IPS-18a (cell line): ENCODE results near the gene AUTS2.
"Not testable (repeated sequence)": the region's sequence is repeated elsewhere in the genome, so short reads cannot be mapped to it uniquely, and the experiment has no call there.

Experiments
- H3K27ac ChIP-seq: one replicate; pipeline ENCODE4 v1.5.1; 2013; ENCODE audit warnings: low read length
- H3K27me3 ChIP-seq: one replicate; pipeline ENCODE4 v1.6.1; 2013; ENCODE audit warnings: mild to moderate bottlenecking, low read length; ENCODE audit not compliant: control insufficient read depth, insufficient read depth
- H3K36me3 ChIP-seq: one replicate; pipeline ENCODE4 v1.6.1; 2013; ENCODE audit warnings: low read depth, low read length; ENCODE audit not compliant: control insufficient read depth
- H3K4me1 ChIP-seq: one replicate; pipeline ENCODE4 v1.6.1; 2013; ENCODE audit warnings: low read depth, low read length; ENCODE audit not compliant: control insufficient read depth
- H3K4me3 ChIP-seq: one replicate; pipeline ENCODE4 v1.5.1; 2013; ENCODE audit warnings: low read length
- H3K9ac ChIP-seq: one replicate; pipeline ENCODE4 v1.6.1; 2013; ENCODE audit warnings: mild to moderate bottlenecking, low read length, moderate library complexity
- H3K9me3 ChIP-seq: one replicate; pipeline ENCODE4 v1.6.1; 2013; ENCODE audit warnings: low read depth, low read length; ENCODE audit not compliant: control insufficient read depth

Gene AUTS2

GRCh38 chr7:70589590-70589989 lies 991.3 kb downstream of the AUTS2 start:
- Histone ChIP-seq H3K9ac (no peak overlapping the region), H3K27ac (no peak overlapping the region), H3K4me1 (peaks cover 38% of the 10 kb centered on the region), H3K36me3 (no peaks in the 10 kb centered on the region), H3K27me3 (peaks cover 14% of the 10 kb centered on the region), H3K9me3 (no peaks in the 10 kb centered on the region), H3K4me3 (no peak overlapping the region)

DNA sequence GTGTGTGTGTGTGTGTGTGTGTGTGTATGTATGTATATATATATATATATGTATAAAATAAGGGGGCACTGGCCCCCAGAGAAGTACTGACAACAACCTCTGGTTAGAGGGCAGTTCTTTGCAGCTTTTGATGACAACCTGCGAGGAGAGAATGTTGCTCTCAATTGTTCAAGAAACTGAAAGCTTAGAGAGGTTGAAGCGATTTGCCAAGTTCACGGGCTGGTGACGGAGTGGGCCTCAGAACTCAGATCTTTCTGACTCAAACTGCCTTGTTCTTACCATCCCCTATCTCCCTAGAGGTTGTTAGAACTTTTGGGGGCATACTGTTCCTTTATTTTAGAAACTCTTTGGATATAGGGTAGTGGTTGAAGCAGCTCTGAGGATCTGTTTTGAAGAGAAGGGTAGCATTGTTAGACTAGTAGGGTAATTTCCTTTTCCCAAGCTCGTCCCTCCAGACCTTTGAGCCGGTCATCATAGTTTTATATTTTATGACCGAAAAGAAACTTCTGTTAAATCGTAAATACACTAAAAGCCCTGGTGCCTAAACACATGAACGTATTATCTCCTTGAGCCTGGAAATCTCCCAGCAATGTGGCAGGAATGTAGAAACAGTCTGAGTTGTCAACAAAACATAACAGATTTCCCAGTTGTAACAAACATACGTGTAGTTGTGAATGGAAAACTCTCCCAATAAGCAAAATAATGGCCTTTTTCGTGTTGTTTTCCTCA lies 992.0 kb downstream of the AUTS2 start:
- Histone ChIP-seq H3K36me3 (no peaks in the 10 kb centered on the region), H3K27ac (no peak overlapping the region), H3K4me1 (peaks cover 32% of the 10 kb centered on the region), H3K27me3 (peaks cover 21% of the 10 kb centered on the region), H3K9ac (no peak overlapping the region), H3K9me3 (no peaks in the 10 kb centered on the region), H3K4me3 (no peak overlapping the region)

DNA sequence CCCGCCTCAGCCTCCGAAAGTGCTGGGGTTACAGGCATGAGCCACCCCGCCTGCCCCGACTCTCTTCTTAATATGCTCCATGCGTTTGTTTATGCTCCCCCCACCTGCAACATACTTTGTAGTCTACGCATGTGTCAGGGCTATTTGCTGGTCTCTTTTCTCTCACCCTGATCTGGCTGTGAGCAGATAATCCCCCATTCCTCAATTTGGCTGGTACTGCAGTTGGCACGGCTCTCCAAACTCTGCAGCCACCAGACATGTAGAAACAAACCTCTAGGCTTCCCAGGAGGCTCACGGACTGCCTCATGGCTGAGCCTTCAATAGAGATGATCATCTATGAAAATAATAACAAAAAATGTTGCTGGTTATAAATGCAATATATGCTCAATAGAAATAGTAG lies 993.4 kb downstream of the AUTS2 start:
- H3K27me3 ChIP-seq: peaks cover 33% of the 10 kb centered on the region
- H3K4me1 ChIP-seq: peaks cover 34% of the 10 kb centered on the region
- no peaks in the 10 kb centered on the region for H3K9me3 ChIP-seq
- no peak overlapping the region for H3K27ac ChIP-seq
- H3K4me3 ChIP-seq: no peak overlapping the region
- H3K9ac ChIP-seq: no peak overlapping the region
- H3K36me3 ChIP-seq: no peaks in the 10 kb centered on the region

- peaks cover 39% of the 10 kb centered on the region for H3K27me3 ChIP-seq
- H3K4me3 ChIP-seq: no peak overlapping the region
- H3K4me1 ChIP-seq: peaks cover 36% of the 10 kb centered on the region
- H3K9me3 ChIP-seq: no peaks in the 10 kb centered on the region
- H3K9ac ChIP-seq: no peak overlapping the region
- no peaks in the 10 kb centered on the region for H3K36me3 ChIP-seq
- H3K27ac ChIP-seq: no peak overlapping the region
Measured at GRCh38 chr7:70592171-70592570, 993.9 kb downstream of the AUTS2 start.

DNA sequence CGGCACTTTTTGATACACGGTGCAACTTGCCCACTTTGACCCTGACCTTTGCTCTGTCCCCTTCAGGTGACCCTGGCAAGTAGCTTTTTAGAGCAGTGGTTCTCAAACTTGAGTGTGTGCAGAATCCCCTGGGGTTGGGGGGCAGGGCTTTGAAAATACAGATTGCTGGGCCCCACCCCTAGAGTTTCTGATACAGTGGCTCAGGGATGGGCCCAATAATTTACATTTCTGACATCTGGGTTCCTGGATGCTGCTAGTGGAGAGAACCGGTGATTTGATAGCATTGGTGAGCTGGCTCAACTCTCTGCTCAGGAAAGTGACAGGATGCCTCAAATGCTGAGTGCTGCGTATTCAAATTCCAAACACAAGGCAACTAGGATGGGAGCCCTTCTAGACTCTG lies 995.9 kb downstream of the AUTS2 start:
- Histone ChIP-seq H3K4me3 (no peak overlapping the region), H3K9ac (no peak overlapping the region), H3K27me3 (peaks cover 59% of the 10 kb centered on the region)

DNA sequence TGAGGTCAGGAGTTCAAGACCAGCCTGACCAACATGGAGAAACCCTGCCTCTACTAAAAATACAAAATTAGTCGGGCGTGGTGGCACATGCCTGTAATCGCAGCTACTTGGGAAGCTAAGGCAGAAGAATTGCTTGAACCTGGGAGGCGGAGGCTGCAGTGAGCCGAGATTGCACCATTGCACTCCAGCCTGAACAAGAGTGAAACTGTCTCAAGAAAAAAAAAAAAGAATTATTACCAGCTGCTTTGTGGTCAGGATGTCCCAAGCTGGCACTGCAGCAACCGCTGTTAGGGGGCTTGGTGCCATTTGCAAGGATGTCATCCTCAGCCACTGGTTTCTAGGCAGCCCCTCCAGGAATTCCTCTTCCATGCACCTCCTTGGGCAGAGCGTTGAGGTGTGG lies 996.6 kb downstream of the AUTS2 start:
- peaks cover 66% of the 10 kb centered on the region for H3K27me3 ChIP-seq
- not testable (repeated sequence) for H3K4me3 ChIP-seq, H3K9me3 ChIP-seq, H3K27ac ChIP-seq, H3K9ac ChIP-seq, H3K36me3 ChIP-seq
- H3K4me1 ChIP-seq: peaks cover 20% of the 10 kb centered on the region

More for the DNA sequence above, 995.9 kb downstream of the AUTS2 start:
- no peaks in the 10 kb centered on the region for H3K36me3 ChIP-seq
- peaks cover 22% of the 10 kb centered on the region for H3K4me1 ChIP-seq
- H3K9me3 ChIP-seq: no peaks in the 10 kb centered on the region
- H3K27ac ChIP-seq: no peak overlapping the region

DNA sequence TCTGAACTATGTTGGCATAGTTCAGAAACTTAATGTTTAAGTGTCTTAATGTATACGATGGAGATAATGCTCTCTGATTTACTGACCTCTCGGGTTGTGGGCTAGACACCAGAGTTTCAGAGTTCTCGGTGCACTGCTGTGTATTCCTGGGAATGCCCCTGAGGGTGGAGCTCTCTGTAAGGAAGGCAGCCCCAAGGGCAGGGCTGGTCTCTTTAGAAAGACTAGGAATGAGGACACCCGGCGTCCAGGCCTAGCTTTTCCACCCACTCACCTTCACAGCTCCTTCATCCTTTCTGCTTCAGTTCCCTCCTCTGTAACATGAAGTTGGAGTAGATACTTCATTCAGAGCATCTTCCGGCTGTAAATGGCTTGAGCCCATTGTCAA lies 997.1 kb downstream of the AUTS2 start:
- peak overlapping the region; percentile 75 for H3K4me3 ChIP-seq
- H3K27ac ChIP-seq: no peak overlapping the region

GRCh38 chr7:70595755-70596597 lies 997.7 kb downstream of the AUTS2 start:
- Histone ChIP-seq H3K27ac (no peak overlapping the region), H3K27me3 (peaks cover 66% of the 10 kb centered on the region), H3K9ac (peak overlapping the region; percentile 30), H3K4me3 (peak overlapping the region; percentile 75), H3K9me3 (no peaks in the 10 kb centered on the region), H3K36me3 (no peaks in the 10 kb centered on the region), H3K4me1 (peaks cover 17% of the 10 kb centered on the region)

More for the DNA sequence above, 997.1 kb downstream of the AUTS2 start:
- peaks cover 66% of the 10 kb centered on the region for H3K27me3 ChIP-seq
- H3K9ac ChIP-seq: no peak overlapping the region
- peaks cover 20% of the 10 kb centered on the region for H3K4me1 ChIP-seq
- no peaks in the 10 kb centered on the region for H3K36me3 ChIP-seq
- no peaks in the 10 kb centered on the region for H3K9me3 ChIP-seq

GRCh38 chr7:70596598-70596913 lies 998.3 kb downstream of the AUTS2 start:
- H3K9ac ChIP-seq: peak overlapping the region; percentile 30
- H3K4me1 ChIP-seq: peaks cover 17% of the 10 kb centered on the region
- no peaks in the 10 kb centered on the region for H3K36me3 ChIP-seq
- H3K27me3 ChIP-seq: peaks cover 66% of the 10 kb centered on the region
- no peaks in the 10 kb centered on the region for H3K9me3 ChIP-seq
- H3K4me3 ChIP-seq: peak overlapping the region; percentile 75
- H3K27ac ChIP-seq: no peak overlapping the region

- peak overlapping the region; percentile 75 for H3K4me3 ChIP-seq
- H3K9ac ChIP-seq: no peak overlapping the region
- H3K27me3 ChIP-seq: peaks cover 66% of the 10 kb centered on the region
- no peak overlapping the region for H3K27ac ChIP-seq
- no peaks in the 10 kb centered on the region for H3K36me3 ChIP-seq
- peaks cover 17% of the 10 kb centered on the region for H3K4me1 ChIP-seq
- H3K9me3 ChIP-seq: no peaks in the 10 kb centered on the region
Measured at GRCh38 chr7:70597066-70597465, 998.8 kb downstream of the AUTS2 start.

DNA sequence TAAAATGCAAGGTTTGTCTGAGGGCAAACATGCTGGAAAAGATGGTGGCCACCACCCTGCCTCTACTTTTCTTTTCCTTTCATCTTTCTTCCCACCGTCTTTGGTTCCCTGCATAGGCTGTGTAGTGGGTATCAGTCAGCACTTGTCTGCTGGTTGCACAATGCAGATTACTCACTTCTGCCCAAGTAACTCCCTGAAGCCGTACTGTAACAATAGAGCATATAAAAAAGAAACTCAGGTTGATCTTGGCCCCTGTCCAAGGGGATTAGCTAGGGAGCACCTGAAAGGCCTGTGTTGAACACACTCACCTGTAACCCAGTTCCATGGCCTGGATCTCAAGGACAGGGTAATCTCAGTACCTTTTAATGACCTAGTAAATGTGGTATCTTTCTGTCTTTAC lies 1000.7 kb downstream of the AUTS2 start:
- H3K9me3 ChIP-seq: no peaks in the 10 kb centered on the region
- H3K27me3 ChIP-seq: peaks cover 58% of the 10 kb centered on the region
- H3K27ac ChIP-seq: no peak overlapping the region
- H3K4me1 ChIP-seq: peaks cover 17% of the 10 kb centered on the region
- H3K4me3 ChIP-seq: no peak overlapping the region
- H3K36me3 ChIP-seq: no peaks in the 10 kb centered on the region
- H3K9ac ChIP-seq: no peak overlapping the region
